ENCODE measurements around the gene RBPMS2. TPM values are rescaled to one million over a fixed set of nuclear protein-coding genes. Genes with fewer than 3 reads are reported as not detected.

The RBPMS2 gene
- total RNA-seq, 1 experiment from 2014 or later = not detected

DNA sequence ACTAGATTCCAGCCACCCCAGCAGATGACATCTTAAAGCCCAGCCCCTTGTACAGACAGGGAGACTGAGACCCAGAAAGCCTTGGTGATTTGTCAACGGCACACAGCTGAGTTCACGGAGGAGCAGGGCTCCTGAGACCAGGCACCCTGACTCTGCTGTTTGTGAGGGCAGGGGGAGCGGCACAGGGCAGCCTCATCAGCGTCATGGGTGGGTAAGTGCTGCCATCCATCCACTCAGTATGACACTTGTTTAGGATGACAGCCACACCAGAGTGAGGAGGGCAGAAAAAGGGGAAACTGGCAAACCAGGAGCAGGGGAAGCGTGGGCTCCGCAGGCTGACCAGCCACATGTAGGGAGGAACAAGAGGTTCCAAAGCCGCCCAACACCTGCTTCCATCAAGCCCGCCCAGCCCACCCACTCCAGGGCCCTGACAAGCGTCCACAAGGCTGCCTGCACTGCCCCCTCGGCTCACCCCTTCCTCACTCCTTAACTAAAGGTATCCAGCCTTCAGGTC, 19.9 kb downstream of the RBPMS2 start:
- Histone ChIP-seq H3K4me2 (ENCODE audit: low read depth, low read length, poor library complexity, severe bottlenecking) (peak overlapping the region; percentile 54), H3K9me3 (ENCODE audit: low read length) (no peaks in the 10 kb centered on the region), H4K20me1 (ENCODE audit: insufficient read depth, low read depth, low read length) (no peaks in the 10 kb centered on the region; the same call in 1 of the 2 replicates), H3K4me3 (ENCODE audit: low read length) (peak overlapping the region; percentile 25; the same call in 1 of the 2 replicates), H3K27ac (ENCODE audit: low read length) (no peak overlapping the region), H2AFZ (ENCODE audit: low read length) (no peak overlapping the region), H3K9ac (ENCODE audit: low read length) (0 out of 2 replicates have a peak overlapping the region, but pooled peaks have one; percentile 8), H3K79me2 (ENCODE audit: low read length) (no peaks in the 10 kb centered on the region), H3K27me3 (ENCODE audit: low read length) (no peaks in the 10 kb centered on the region), H3K9me2 (replicated peaks; ENCODE audit: insufficient read depth, low read length) (no peaks in the 10 kb centered on the region), H3K4me1 (ENCODE audit: low read length) (peaks cover 34% of the 10 kb centered on the region), H3K36me3 (ENCODE audit: insufficient read depth, low read length) (no peaks in the 10 kb centered on the region)
- no peak for DNase-seq

GRCh38 chr15:64754663-64755426, 20.5 kb downstream of the RBPMS2 start:
- H3K4me1 ChIP-seq (ENCODE audit: low read length) = peaks cover 34% of the 10 kb centered on the region
- no peaks in the 10 kb centered on the region for H3K9me2 ChIP-seq (replicated peaks; ENCODE audit: insufficient read depth, low read length)
- H3K36me3 ChIP-seq (ENCODE audit: insufficient read depth, low read length) = no peaks in the 10 kb centered on the region
- no peaks in the 10 kb centered on the region for H3K79me2 ChIP-seq (ENCODE audit: low read length)
- no peak overlapping the region for H2AFZ ChIP-seq (ENCODE audit: low read length)
- no peaks in the 10 kb centered on the region for H3K9me3 ChIP-seq (ENCODE audit: low read length)
- peak; percentile 81 for DNase-seq
- H3K27me3 ChIP-seq (ENCODE audit: low read length) = no peaks in the 10 kb centered on the region
- peak overlapping the region; percentile 25; the same call in 1 of the 2 replicates for H3K4me3 ChIP-seq (ENCODE audit: low read length)
- peak overlapping the region; percentile 54 for H3K4me2 ChIP-seq (ENCODE audit: low read depth, low read length, poor library complexity, severe bottlenecking)
- H4K20me1 ChIP-seq (ENCODE audit: insufficient read depth, low read depth, low read length) = no peaks in the 10 kb centered on the region; the same call in 1 of the 2 replicates
- H3K9ac ChIP-seq (ENCODE audit: low read length) = peak overlapping the region; percentile 11
- no peak overlapping the region for H3K27ac ChIP-seq (ENCODE audit: low read length)

- Histone ChIP-seq H3K9me2 (replicated peaks; ENCODE audit: insufficient read depth, low read length) (no peaks in the 10 kb centered on the region), H2AFZ (ENCODE audit: low read length) (no peak overlapping the region), H3K27me3 (ENCODE audit: low read length) (no peaks in the 10 kb centered on the region), H3K79me2 (ENCODE audit: low read length) (no peaks in the 10 kb centered on the region), H3K9me3 (ENCODE audit: low read length) (no peaks in the 10 kb centered on the region), H3K27ac (ENCODE audit: low read length) (no peak overlapping the region), H3K9ac (ENCODE audit: low read length) (peak overlapping the region; percentile 23), H3K4me2 (ENCODE audit: low read depth, low read length, poor library complexity, severe bottlenecking) (peak overlapping the region; percentile 53), H3K36me3 (ENCODE audit: insufficient read depth, low read length) (no peaks in the 10 kb centered on the region), H4K20me1 (ENCODE audit: insufficient read depth, low read depth, low read length) (no peaks in the 10 kb centered on the region; the same call in 1 of the 2 replicates), H3K4me1 (ENCODE audit: low read length) (peaks cover 34% of the 10 kb centered on the region), H3K4me3 (ENCODE audit: low read length) (peak overlapping the region; percentile 27; the same call in 1 of the 2 replicates)
- DNase-seq = peak; percentile 82
Measured at GRCh38 chr15:64753480-64754185, 21.8 kb downstream of the RBPMS2 start.

- H3K27ac ChIP-seq (ENCODE audit: low read length) = no peak overlapping the region
- H3K36me3 ChIP-seq (ENCODE audit: insufficient read depth, low read length) = no peaks in the 10 kb centered on the region
- no peak overlapping the region for H3K4me2 ChIP-seq (ENCODE audit: low read depth, low read length, poor library complexity, severe bottlenecking)
- H4K20me1 ChIP-seq (ENCODE audit: insufficient read depth, low read depth, low read length) = no peaks in the 10 kb centered on the region; the same call in 1 of the 2 replicates
- no peaks in the 10 kb centered on the region for H3K9me3 ChIP-seq (ENCODE audit: low read length)
- H3K4me1 ChIP-seq (ENCODE audit: low read length) = peaks cover 34% of the 10 kb centered on the region
- no peak for DNase-seq
- no peak overlapping the region for H3K9ac ChIP-seq (ENCODE audit: low read length)
- H2AFZ ChIP-seq (ENCODE audit: low read length) = no peak overlapping the region
- no peaks in the 10 kb centered on the region for H3K79me2 ChIP-seq (ENCODE audit: low read length)
- no peak overlapping the region for H3K4me3 ChIP-seq (ENCODE audit: low read length)
- H3K27me3 ChIP-seq (ENCODE audit: low read length) = no peaks in the 10 kb centered on the region
- H3K9me2 ChIP-seq (replicated peaks; ENCODE audit: insufficient read depth, low read length) = no peaks in the 10 kb centered on the region
Measured at GRCh38 chr15:64751464-64751863, 23.9 kb downstream of the RBPMS2 start.

DNA sequence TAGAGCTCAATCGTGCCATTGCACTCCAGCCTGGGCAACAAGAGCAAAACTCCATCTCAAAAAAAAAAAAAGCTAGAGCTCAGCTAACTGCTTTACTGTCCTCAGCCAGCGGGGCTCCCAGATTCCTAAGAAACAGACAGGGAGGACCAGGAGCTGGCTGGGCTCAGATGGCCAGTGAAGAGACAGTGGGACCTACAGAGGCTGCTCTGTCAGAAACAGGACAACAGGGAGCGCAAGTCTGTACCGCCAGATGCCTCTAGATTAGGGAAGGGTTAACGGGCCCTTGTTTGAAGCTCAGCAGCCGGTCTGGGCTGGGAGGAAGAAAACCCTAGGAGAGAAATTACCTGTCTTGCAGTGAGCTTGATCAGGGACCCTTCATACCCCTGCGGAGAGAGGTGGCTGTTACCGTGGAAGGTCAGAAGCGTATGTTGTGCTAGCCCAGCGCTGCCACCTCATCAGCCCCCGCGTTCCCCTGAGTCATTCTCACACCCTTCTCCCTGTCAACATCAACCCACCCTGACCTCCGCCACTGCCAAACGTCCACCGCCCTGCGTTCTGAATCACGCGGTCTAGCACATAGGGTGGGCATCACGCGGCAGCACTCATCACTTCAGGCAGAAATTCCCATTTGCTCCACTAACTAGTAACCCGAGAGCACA, 25.3 kb downstream of the RBPMS2 start:
- no peak for DNase-seq
- H3K4me2 ChIP-seq (ENCODE audit: low read depth, low read length, poor library complexity, severe bottlenecking) = no peak overlapping the region
- H3K9ac ChIP-seq (ENCODE audit: low read length) = no peak overlapping the region
- H2AFZ ChIP-seq (ENCODE audit: low read length) = no peak overlapping the region
- H3K27ac ChIP-seq (ENCODE audit: low read length) = no peak overlapping the region
- no peaks in the 10 kb centered on the region; the same call in 1 of the 2 replicates for H4K20me1 ChIP-seq (ENCODE audit: insufficient read depth, low read depth, low read length)
- peaks cover 30% of the 10 kb centered on the region for H3K4me1 ChIP-seq (ENCODE audit: low read length)
- no peak overlapping the region for H3K4me3 ChIP-seq (ENCODE audit: low read length)
- H3K9me3 ChIP-seq (ENCODE audit: low read length) = no peaks in the 10 kb centered on the region
- no peaks in the 10 kb centered on the region for H3K79me2 ChIP-seq (ENCODE audit: low read length)
- no peaks in the 10 kb centered on the region for H3K27me3 ChIP-seq (ENCODE audit: low read length)
- no peaks in the 10 kb centered on the region for H3K36me3 ChIP-seq (ENCODE audit: insufficient read depth, low read length)
- no peaks in the 10 kb centered on the region for H3K9me2 ChIP-seq (replicated peaks; ENCODE audit: insufficient read depth, low read length)

GRCh38 chr15:64749167-64749566, 26.2 kb downstream of the RBPMS2 start:
- H3K27ac ChIP-seq (ENCODE audit: low read length) = no peak overlapping the region
- no peak for DNase-seq
- no peak overlapping the region for H3K9ac ChIP-seq (ENCODE audit: low read length)
- H3K4me1 ChIP-seq (ENCODE audit: low read length) = peaks cover 20% of the 10 kb centered on the region
- H3K36me3 ChIP-seq (ENCODE audit: insufficient read depth, low read length) = no peaks in the 10 kb centered on the region
- no peak overlapping the region for H3K4me3 ChIP-seq (ENCODE audit: low read length)
- no peak overlapping the region for H2AFZ ChIP-seq (ENCODE audit: low read length)
- no peaks in the 10 kb centered on the region for H3K79me2 ChIP-seq (ENCODE audit: low read length)
- H3K4me2 ChIP-seq (ENCODE audit: low read depth, low read length, poor library complexity, severe bottlenecking) = no peak overlapping the region
- H4K20me1 ChIP-seq (ENCODE audit: insufficient read depth, low read depth, low read length) = no peaks in the 10 kb centered on the region; the same call in 1 of the 2 replicates
- no peaks in the 10 kb centered on the region for H3K27me3 ChIP-seq (ENCODE audit: low read length)
- no peaks in the 10 kb centered on the region for H3K9me3 ChIP-seq (ENCODE audit: low read length)
- H3K9me2 ChIP-seq (replicated peaks; ENCODE audit: insufficient read depth, low read length) = no peaks in the 10 kb centered on the region

DNA sequence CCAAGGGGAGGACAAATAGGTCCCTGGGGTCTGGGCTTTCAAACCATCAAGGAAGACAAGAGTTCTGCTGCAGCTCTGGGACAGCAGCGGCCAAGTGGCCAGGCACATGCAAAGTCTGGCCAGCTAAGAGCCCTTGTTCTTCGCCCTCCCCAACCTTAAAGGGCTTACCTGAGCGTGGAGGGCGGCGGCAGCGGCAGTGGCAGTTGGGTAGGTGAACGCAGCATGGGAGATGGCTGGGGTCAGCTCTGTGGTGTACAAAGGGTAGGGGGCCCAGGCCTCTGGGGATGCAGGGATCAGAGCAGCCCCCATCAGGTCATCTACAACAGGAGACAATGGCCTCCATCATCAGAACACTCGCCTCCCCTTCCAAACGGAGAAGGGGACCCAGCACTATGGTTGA, 27.1 kb downstream of the RBPMS2 start:
- Histone ChIP-seq H3K4me2 (ENCODE audit: low read depth, low read length, poor library complexity, severe bottlenecking) (no peak overlapping the region), H3K79me2 (ENCODE audit: low read length) (no peaks in the 10 kb centered on the region), H4K20me1 (ENCODE audit: insufficient read depth, low read depth, low read length) (no peaks in the 10 kb centered on the region), H2AFZ (ENCODE audit: low read length) (no peak overlapping the region), H3K9ac (ENCODE audit: low read length) (no peak overlapping the region), H3K9me2 (replicated peaks; ENCODE audit: insufficient read depth, low read length) (no peaks in the 10 kb centered on the region), H3K27ac (ENCODE audit: low read length) (no peak overlapping the region), H3K9me3 (ENCODE audit: low read length) (no peaks in the 10 kb centered on the region), H3K36me3 (ENCODE audit: insufficient read depth, low read length) (no peaks in the 10 kb centered on the region), H3K27me3 (ENCODE audit: low read length) (no peaks in the 10 kb centered on the region), H3K4me3 (ENCODE audit: low read length) (no peak overlapping the region), H3K4me1 (ENCODE audit: low read length) (peaks cover 11% of the 10 kb centered on the region)
- no peak for DNase-seq

- Histone ChIP-seq H2AFZ (ENCODE audit: low read length) (no peak overlapping the region), H3K9me3 (ENCODE audit: low read length) (no peaks in the 10 kb centered on the region), H3K79me2 (ENCODE audit: low read length) (no peaks in the 10 kb centered on the region), H3K9me2 (replicated peaks; ENCODE audit: insufficient read depth, low read length) (no peaks in the 10 kb centered on the region), H3K4me3 (ENCODE audit: low read length) (no peak overlapping the region), H3K27me3 (ENCODE audit: low read length) (no peaks in the 10 kb centered on the region), H3K36me3 (ENCODE audit: insufficient read depth, low read length) (no peaks in the 10 kb centered on the region), H3K4me1 (ENCODE audit: low read length) (peaks cover 4% of the 10 kb centered on the region), H3K4me2 (ENCODE audit: low read depth, low read length, poor library complexity, severe bottlenecking) (no peak overlapping the region), H4K20me1 (ENCODE audit: insufficient read depth, low read depth, low read length) (no peaks in the 10 kb centered on the region), H3K27ac (ENCODE audit: low read length) (no peak overlapping the region), H3K9ac (ENCODE audit: low read length) (no peak overlapping the region)
- DNase-seq = no peak
Measured at GRCh38 chr15:64747578-64747977, 27.8 kb downstream of the RBPMS2 start.

All from Karpas-422 (cell line).